BLaER1 treated with 17β-estradiol and CSF1 and Interleukin-3, amounts not matched to agents 10 nM and 100 nM (cell line): ENCODE data around the gene MYF5.

Experiments
- H3K27ac ChIP-seq, 11 experiments: shearing (Covaris generic); formaldehyde crosslinking; 2 replicates each; pipeline ENCODE4 v1.8.1; 2022
- H3K27me3 ChIP-seq, 11 experiments: shearing (Covaris generic); formaldehyde crosslinking; 2 replicates each; pipeline ENCODE4 v1.8.1; 2022
- H3K36me3 ChIP-seq, 11 experiments: shearing (Covaris generic); formaldehyde crosslinking; 2 replicates each; pipeline ENCODE4 v1.8.1; 2022
- H3K4me1 ChIP-seq, 10 experiments: shearing (Covaris generic); formaldehyde crosslinking; 2 replicates each; pipeline ENCODE4 v1.8.1; 2022
- H3K4me2 ChIP-seq, 11 experiments: shearing (Covaris generic); formaldehyde crosslinking; 2 replicates each; pipeline ENCODE4 v1.8.1; 2022
- H3K4me3 ChIP-seq, 10 experiments: shearing (Covaris generic); formaldehyde crosslinking; 2 replicates each; pipeline ENCODE4 v1.8.1; 2022
- H3K9ac ChIP-seq, 11 experiments: shearing (Covaris generic); formaldehyde crosslinking; 2 replicates each; pipeline ENCODE4 v1.8.1; 2022
- H3K9me3 ChIP-seq, 11 experiments: shearing (Covaris generic); formaldehyde crosslinking; replicated peaks in 1 of 11; 2 replicates each; pipeline ENCODE4 v1.8.1; 2022
- H4K20me1 ChIP-seq, 11 experiments: shearing (Covaris generic); formaldehyde crosslinking; 2 replicates each; pipeline ENCODE4 v1.8.1; 2022
- Cebpa-rat ChIP-seq, 11 experiments: shearing (Covaris generic); IDR thresholded peaks; 2 replicates each; pipeline ENCODE4 v1.8.1; 2022

MYF5 gene

DNA sequence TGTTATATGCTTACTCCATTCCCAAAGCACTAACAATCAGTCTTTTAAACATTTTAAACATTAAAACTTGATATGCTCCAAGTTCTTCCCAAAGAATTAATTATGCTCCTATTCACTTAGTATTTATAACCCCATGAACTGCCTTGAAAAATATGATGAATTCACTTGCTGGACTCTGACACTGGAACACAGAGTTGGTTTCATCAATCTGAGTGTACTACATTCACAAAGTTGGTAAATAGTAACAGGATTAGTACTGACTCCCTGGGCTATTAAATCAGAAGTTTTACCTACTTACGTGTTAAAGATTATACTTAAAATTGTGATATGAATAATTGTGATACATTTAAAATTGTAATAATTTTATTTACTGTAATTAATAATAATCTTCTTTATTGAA lies 26.6 kb upstream of the MYF5 start:
- no peak for TF ChIP-seq Cebpa-rat (IDR thresholded peaks at IDR 0.05)
- Histone ChIP-seq H3K4me2 (no peak overlapping the region), H3K4me3 (no peak overlapping the region), H3K27me3 (no peaks in the 10 kb centered on the region), H3K36me3 (no peaks in the 10 kb centered on the region), H3K9ac (no peak overlapping the region), H3K27ac (no peak overlapping the region), H3K9me3 (no peaks in the 10 kb centered on the region), H4K20me1 (no peaks in the 10 kb centered on the region), H3K4me1 (no peaks in the 10 kb centered on the region)

DNA sequence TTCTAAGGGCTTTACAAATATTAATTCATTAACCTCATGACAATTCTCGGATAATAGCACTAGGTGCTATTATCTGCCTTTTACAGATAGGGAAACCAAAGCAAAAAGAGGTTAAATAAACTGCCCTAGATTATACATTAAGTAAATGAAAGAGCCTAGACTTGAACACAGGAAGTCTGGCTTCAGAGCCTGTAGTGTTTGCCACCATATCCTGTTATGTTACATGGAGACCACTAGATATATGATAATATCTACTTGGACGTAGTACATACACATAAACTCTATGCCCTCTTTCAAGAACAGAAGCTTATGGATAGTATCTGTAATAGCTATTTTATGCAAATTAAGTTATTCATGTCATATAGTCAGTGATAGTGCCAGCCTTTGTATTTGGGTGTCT lies 26.2 kb upstream of the MYF5 start:
- Histone ChIP-seq H3K4me2 (no peak overlapping the region), H3K4me3 (no peak overlapping the region), H3K27ac (no peak overlapping the region), H3K9me3 (no peaks in the 10 kb centered on the region), H3K4me1 (no peaks in the 10 kb centered on the region), H4K20me1 (no peaks in the 10 kb centered on the region), H3K9ac (no peak overlapping the region), H3K27me3 (no peaks in the 10 kb centered on the region), H3K36me3 (no peaks in the 10 kb centered on the region)
- TF ChIP-seq Cebpa-rat (IDR thresholded peaks at IDR 0.05): no peak

- no peaks in the 10 kb centered on the region for H3K36me3 ChIP-seq
- no peaks in the 10 kb centered on the region for H4K20me1 ChIP-seq
- no peaks in the 10 kb centered on the region for H3K9me3 ChIP-seq
- no peak overlapping the region for H3K27ac ChIP-seq
- TF ChIP-seq Cebpa-rat (IDR thresholded peaks at IDR 0.05): no peak
- no peak overlapping the region for H3K4me2 ChIP-seq
- H3K4me3 ChIP-seq: no peak overlapping the region
- no peaks in the 10 kb centered on the region for H3K27me3 ChIP-seq
- H3K9ac ChIP-seq: no peak overlapping the region
- H3K4me1 ChIP-seq: no peaks in the 10 kb centered on the region
Observed at GRCh38 chr12:80692114-80692513, 24.6 kb upstream of the MYF5 start.

DNA sequence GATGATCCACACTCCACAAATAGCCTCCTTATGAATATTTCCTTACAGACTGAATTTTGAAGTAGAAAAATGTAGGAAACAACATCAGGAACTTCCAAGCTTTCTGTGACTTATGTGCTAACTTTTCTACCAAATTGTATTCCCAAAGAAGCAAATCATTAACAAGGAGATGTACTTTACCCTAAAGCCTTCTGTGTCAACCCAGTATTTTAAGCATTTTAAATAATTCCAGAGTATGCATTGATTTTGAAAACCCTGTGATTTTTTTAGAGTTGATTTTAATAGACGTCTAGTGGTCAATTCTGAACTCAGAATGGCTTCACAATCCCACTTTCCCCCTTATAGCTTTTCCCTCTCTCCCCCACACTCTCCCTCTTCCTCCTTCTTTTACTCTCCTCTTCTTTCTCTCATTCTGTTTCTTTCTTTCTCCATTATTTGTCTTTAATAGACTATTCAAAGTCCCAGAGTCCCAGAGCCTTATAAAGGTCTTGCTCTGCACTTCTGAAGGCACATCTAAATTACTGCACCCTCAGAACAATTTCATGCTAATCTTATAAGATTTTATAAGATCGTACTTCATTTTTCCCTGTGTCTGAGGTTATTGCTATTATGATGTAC lies 19.3 kb upstream of the MYF5 start:
- Histone ChIP-seq H4K20me1 (no peaks in the 10 kb centered on the region), H3K4me2 (no peak overlapping the region), H3K9me3 (no peaks in the 10 kb centered on the region), H3K9ac (no peak overlapping the region), H3K4me3 (no peak overlapping the region), H3K4me1 (no peaks in the 10 kb centered on the region), H3K36me3 (no peaks in the 10 kb centered on the region), H3K27me3 (no peaks in the 10 kb centered on the region), H3K27ac (no peak overlapping the region)
- TF ChIP-seq Cebpa-rat (IDR thresholded peaks at IDR 0.05): no peak

DNA sequence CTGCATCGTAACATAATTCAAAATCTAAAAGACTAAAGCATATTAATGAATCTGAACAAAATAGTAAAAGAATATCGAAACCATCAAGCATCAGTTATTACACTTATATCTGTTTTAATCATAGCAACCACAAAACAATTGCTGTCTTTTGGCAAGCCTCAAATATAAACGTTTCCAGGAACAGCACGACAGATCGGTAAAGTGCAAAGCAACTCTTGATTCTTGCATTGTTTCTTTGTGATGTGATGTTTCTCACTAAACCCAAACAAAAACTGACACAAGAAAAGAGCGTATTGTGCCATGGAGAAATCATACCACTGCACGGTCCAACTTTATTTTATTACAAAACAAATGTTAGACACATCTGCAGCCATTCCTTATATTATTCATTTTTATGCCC lies 18.5 kb upstream of the MYF5 start:
- no peak overlapping the region for H3K27ac ChIP-seq
- no peaks in the 10 kb centered on the region for H3K27me3 ChIP-seq
- no peak for TF ChIP-seq Cebpa-rat (IDR thresholded peaks at IDR 0.05)
- H3K4me1 ChIP-seq: no peaks in the 10 kb centered on the region
- no peak overlapping the region for H3K4me3 ChIP-seq
- H3K9me3 ChIP-seq: no peaks in the 10 kb centered on the region
- no peak overlapping the region for H3K4me2 ChIP-seq
- H3K36me3 ChIP-seq: no peaks in the 10 kb centered on the region
- H3K9ac ChIP-seq: no peak overlapping the region
- H4K20me1 ChIP-seq: no peaks in the 10 kb centered on the region

DNA sequence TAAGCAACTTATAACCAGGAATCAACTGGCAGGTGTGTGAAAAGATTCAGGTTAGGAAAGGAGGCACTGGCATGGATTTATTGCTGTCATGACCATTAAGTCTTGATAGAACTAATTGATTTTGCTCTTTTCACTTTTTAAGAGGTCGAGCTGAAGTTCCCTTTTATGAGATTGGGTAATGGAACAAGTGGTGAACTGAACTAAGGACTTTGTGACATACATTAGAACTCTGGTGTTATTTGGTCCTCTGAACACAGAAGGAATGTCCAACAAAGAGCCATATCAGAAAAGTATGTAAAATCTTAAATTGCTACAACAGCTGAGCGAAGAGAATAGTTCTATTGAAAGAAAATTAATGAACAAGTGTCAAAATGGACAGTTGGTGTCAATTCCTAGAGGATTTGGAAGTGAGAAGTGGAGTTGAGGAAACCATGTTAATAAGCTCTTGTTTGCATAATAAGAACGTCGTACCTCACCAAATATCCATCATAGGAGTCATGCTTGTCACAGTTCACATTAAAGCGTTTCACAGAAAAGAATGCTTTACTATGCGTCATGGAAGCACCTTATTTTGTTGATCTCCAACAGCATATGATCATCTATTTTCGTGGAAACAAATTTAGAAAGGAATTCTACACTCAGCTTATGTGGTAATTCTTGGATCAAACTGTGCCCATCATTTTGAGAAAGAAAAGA lies 17.7 kb upstream of the MYF5 start:
- Histone ChIP-seq H3K36me3 (no peaks in the 10 kb centered on the region), H3K4me3 (no peak overlapping the region), H3K9ac (no peak overlapping the region), H4K20me1 (no peaks in the 10 kb centered on the region), H3K4me1 (no peaks in the 10 kb centered on the region), H3K9me3 (no peaks in the 10 kb centered on the region), H3K4me2 (no peak overlapping the region), H3K27me3 (no peaks in the 10 kb centered on the region), H3K27ac (no peak overlapping the region)
- TF ChIP-seq Cebpa-rat (IDR thresholded peaks at IDR 0.05): no peak

- no peaks in the 10 kb centered on the region for H3K36me3 ChIP-seq
- no peak overlapping the region for H3K9ac ChIP-seq
- H3K4me3 ChIP-seq: no peak overlapping the region
- no peaks in the 10 kb centered on the region for H3K27me3 ChIP-seq
- H3K27ac ChIP-seq: no peak overlapping the region
- no peaks in the 10 kb centered on the region for H4K20me1 ChIP-seq
- H3K4me1 ChIP-seq: no peaks in the 10 kb centered on the region
- H3K4me2 ChIP-seq: no peak overlapping the region
- H3K9me3 ChIP-seq: no peaks in the 10 kb centered on the region
- TF ChIP-seq Cebpa-rat (IDR thresholded peaks at IDR 0.05): no peak
Observed at GRCh38 chr12:80700327-80700726, 16.4 kb upstream of the MYF5 start.

- H3K4me2 ChIP-seq: no peak overlapping the region
- H3K36me3 ChIP-seq: no peaks in the 10 kb centered on the region
- H3K4me3 ChIP-seq: no peak overlapping the region
- H3K9me3 ChIP-seq: no peaks in the 10 kb centered on the region
- no peak overlapping the region for H3K9ac ChIP-seq
- no peaks in the 10 kb centered on the region for H3K4me1 ChIP-seq
- H4K20me1 ChIP-seq: no peaks in the 10 kb centered on the region
- H3K27me3 ChIP-seq: no peaks in the 10 kb centered on the region
- no peak for TF ChIP-seq Cebpa-rat (IDR thresholded peaks at IDR 0.05)
- no peak overlapping the region for H3K27ac ChIP-seq
Observed at GRCh38 chr12:80701388-80701787, 15.3 kb upstream of the MYF5 start.

DNA sequence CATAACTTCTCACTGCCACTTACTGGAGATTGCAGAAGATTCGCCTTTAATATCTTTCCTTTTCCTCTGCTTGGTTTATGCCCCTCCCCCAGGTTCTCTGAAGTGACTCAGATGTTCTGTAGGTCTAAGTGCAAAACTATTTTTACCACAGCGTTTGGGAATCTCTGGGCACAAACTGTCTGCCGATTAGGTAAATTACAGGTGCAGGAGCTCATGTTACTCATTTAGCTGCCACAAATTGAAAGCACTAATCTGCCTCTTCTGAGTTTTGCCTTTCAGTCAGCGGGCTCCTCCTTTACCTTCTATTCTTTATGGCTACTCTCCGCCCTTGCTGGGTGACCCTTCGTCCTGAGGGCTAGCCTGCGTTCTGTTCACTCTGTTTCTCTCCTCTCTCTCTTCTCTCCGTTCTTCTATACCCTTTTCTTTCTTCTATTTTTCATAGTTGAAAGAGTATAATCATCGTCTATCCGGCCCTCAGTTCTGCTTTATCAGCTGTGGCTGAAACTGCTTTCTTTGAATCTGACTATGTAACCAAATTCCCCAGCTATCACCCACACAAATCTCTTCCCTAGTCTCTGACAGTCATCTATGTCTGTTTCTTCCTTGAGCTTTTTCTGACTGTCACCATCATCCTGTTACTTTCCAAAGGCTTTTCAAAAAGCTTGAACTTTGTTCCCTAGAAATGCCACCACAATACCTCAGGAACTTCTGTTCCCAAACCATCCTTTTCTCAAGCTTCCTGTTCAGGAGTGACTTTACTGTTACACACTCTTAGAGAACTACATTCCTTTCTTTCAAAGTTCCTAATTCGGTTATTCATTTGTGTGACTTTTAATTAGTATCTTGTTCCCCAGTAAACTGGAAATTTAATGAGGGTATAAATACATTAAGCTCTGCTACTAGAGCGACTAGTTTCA lies 13.6 kb upstream of the MYF5 start:
- no peak for TF ChIP-seq Cebpa-rat (IDR thresholded peaks at IDR 0.05)
- H3K9ac ChIP-seq: no peak overlapping the region
- H3K4me1 ChIP-seq: no peaks in the 10 kb centered on the region
- H3K27me3 ChIP-seq: no peaks in the 10 kb centered on the region
- H3K36me3 ChIP-seq: no peaks in the 10 kb centered on the region; a peak in 1 of 22 replicates
- H3K4me2 ChIP-seq: no peak overlapping the region
- H4K20me1 ChIP-seq: no peaks in the 10 kb centered on the region
- H3K9me3 ChIP-seq: peaks cover 0 to 7% (median 6%) of the 10 kb centered on the region in 11 experiments; a peak in 11 of 22 replicates
- H3K27ac ChIP-seq: no peak overlapping the region
- H3K4me3 ChIP-seq: no peak overlapping the region
